Esophagus muscularis mucosa (tissue), 3 donors: ENCODE data around the gene WWOX.

ENCODE experiments used
- POLR2AphosphoS5 ChIP-seq, 2 donors: sonication (generic); formaldehyde crosslinking; IDR thresholded peaks; one replicate each; pipeline ENCODE4 v1.6.1; 2017; ENCODE audit warnings: antibody characterized with exemption in 2 of 2
- TF ChIP-seq, protein P1 (sequence below), 3 experiments: fragments of 200-600 bp in 2 of 3; fragments of 450-650 bp in 1 of 3; sonication (generic) in 2 of 3; IDR thresholded peaks; one replicate each; pipeline ENCODE4 v1.5.1; 2017 to 2019; ENCODE audit warnings: antibody characterized with exemption in 3 of 3, mild to moderate bottlenecking in 2 of 3, moderate library complexity in 1 of 3

DNA sequence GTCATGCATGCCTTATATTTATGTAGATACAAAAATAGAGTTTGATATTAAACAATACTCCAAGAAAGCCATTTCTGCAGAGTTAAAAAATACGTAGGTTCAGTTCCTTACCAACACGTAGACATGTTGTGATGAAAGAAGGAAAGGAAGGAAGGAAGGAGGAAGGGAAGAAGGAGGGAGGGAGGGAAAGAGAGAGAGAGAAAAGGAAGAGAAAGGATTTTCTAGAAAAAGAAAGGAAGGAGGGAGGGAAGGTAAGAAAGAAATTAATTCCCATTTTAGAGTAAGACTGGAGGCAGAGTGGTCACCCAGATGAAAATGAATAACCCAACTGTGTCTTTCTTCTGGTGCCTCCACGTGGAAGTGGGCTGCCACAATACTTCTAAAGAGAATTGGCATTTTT is 652.1 kb downstream of the WWOX start:
- TF ChIP-seq, protein P1, sequence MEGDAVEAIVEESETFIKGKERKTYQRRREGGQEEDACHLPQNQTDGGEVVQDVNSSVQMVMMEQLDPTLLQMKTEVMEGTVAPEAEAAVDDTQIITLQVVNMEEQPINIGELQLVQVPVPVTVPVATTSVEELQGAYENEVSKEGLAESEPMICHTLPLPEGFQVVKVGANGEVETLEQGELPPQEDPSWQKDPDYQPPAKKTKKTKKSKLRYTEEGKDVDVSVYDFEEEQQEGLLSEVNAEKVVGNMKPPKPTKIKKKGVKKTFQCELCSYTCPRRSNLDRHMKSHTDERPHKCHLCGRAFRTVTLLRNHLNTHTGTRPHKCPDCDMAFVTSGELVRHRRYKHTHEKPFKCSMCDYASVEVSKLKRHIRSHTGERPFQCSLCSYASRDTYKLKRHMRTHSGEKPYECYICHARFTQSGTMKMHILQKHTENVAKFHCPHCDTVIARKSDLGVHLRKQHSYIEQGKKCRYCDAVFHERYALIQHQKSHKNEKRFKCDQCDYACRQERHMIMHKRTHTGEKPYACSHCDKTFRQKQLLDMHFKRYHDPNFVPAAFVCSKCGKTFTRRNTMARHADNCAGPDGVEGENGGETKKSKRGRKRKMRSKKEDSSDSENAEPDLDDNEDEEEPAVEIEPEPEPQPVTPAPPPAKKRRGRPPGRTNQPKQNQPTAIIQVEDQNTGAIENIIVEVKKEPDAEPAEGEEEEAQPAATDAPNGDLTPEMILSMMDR (IDR thresholded peaks at IDR 0.05), result no peak
- TF ChIP-seq POLR2AphosphoS5 (IDR thresholded peaks at IDR 0.05), result no peak
